ENCODE measurements around the gene RNASET2.

DNA sequence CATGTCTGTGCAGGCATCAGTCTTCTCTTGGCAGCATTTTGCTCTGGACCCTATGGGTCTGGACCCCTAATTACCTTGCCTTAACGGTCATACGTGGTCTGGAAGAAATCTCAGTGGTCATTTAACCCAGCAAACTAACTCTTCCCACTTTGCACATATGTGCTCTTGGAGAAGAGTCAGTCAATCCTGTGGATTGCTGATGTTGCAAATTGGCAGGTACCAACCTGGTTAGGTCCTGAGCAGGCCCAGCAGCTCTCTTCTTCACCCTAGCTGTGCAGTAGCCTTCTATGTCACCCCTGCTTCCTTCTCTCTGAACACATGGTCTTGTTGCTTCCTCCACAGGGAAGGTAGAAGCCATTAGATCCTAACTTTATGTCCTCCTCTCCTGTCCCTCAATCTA lies 44.4 kb upstream of the RNASET2 start:
- TF ChIP-seq POLR2AphosphoS5 (IDR thresholded peaks at IDR 0.05) (no peak), EP300 (IDR thresholded peaks at IDR 0.05; ENCODE audit: low read depth) (no peak), POLR2A (IDR thresholded peaks at IDR 0.05) (no peak)
- TF ChIP-seq, protein P1, sequence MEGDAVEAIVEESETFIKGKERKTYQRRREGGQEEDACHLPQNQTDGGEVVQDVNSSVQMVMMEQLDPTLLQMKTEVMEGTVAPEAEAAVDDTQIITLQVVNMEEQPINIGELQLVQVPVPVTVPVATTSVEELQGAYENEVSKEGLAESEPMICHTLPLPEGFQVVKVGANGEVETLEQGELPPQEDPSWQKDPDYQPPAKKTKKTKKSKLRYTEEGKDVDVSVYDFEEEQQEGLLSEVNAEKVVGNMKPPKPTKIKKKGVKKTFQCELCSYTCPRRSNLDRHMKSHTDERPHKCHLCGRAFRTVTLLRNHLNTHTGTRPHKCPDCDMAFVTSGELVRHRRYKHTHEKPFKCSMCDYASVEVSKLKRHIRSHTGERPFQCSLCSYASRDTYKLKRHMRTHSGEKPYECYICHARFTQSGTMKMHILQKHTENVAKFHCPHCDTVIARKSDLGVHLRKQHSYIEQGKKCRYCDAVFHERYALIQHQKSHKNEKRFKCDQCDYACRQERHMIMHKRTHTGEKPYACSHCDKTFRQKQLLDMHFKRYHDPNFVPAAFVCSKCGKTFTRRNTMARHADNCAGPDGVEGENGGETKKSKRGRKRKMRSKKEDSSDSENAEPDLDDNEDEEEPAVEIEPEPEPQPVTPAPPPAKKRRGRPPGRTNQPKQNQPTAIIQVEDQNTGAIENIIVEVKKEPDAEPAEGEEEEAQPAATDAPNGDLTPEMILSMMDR (IDR thresholded peaks at IDR 0.05) = no peak
